Activated CD4-positive, alpha-beta memory T cell treated with anti-CD3 and anti-CD28 coated beads, Interleukin-2, amount 10 ng/mL, durations not matched to agents 7 days and 5 days (primary cell): Measurements from ENCODE around the gene TRPM5. TPM values are rescaled to one million over a fixed set of nuclear protein-coding genes. Genes with fewer than 3 reads are reported as not detected.
A peak's percentile ranks its signal among the peaks of the same experiment; 100 is the strongest.

Experiments used
- CTCF ChIA-PET: fragments of 350-600 bp; sonication (Branson Sonifier 250); formaldehyde crosslinking; loops from one replicate; lab custom pipeline; 2021; ENCODE audit warnings: antibody characterized with exemption, inconsistent platforms; lab: Charles Lee
- POLR2A ChIA-PET: fragments of 350-600 bp; sonication (Branson Sonifier 250); formaldehyde crosslinking; loops from one replicate; lab custom pipeline; 2021; ENCODE audit warnings: antibody characterized with exemption; lab: Charles Lee
- DNase-seq: peaks from one replicate; pipeline ENCODE4 v3.0.0-alpha.2; 2020
- H3K27ac Mint-ChIP-seq: one replicate; pipeline ENCODE4 v1.8.0; 2021; ENCODE audit warnings: mild to moderate bottlenecking, mixed read lengths
- H3K27me3 Mint-ChIP-seq: one replicate; pipeline ENCODE4 v1.8.0; 2021; ENCODE audit warnings: mixed read lengths
- H3K36me3 Mint-ChIP-seq: one replicate; pipeline ENCODE4 v1.8.0; 2021; ENCODE audit warnings: low read depth, mixed read lengths
- H3K4me1 Mint-ChIP-seq: one replicate; pipeline ENCODE4 v1.8.0; 2021; ENCODE audit warnings: mixed read lengths
- H3K4me3 Mint-ChIP-seq: one replicate; pipeline ENCODE4 v1.8.0; 2021; ENCODE audit warnings: mild to moderate bottlenecking, mixed read lengths
- H3K9me3 Mint-ChIP-seq: one replicate; pipeline ENCODE4 v1.8.0; 2021; ENCODE audit warnings: mixed read lengths
- total RNA-seq, 2 experiments: library from RNA; stranded (reverse); gene quantifications; one replicate each; pipeline ENCODE4 v1.2.3, GENCODE V29; 2021

The TRPM5 gene
- total RNA-seq, 2 experiments from 2014 or later: not detected

GRCh38 chr11:2435288-2436012, 8.9 kb downstream of the TRPM5 start:
- Mint-ChIP-seq H3K9me3 (no peaks in the 10 kb centered on the region), H3K4me1 (no peaks in the 10 kb centered on the region), H3K27me3 (no peaks in the 10 kb centered on the region), H3K36me3 (no peaks in the 10 kb centered on the region), H3K4me3 (no peak overlapping the region), H3K27ac (no peak overlapping the region)
- ChIA-PET POLR2A (no interaction called here), CTCF (no interaction called here)
- DNase-seq: no peak

GRCh38 chr11:2434506-2435255, 9.6 kb downstream of the TRPM5 start:
- Mint-ChIP-seq H3K4me3 (no peak overlapping the region), H3K9me3 (no peaks in the 10 kb centered on the region), H3K36me3 (no peaks in the 10 kb centered on the region), H3K27ac (no peak overlapping the region), H3K27me3 (no peaks in the 10 kb centered on the region), H3K4me1 (no peaks in the 10 kb centered on the region)
- ChIA-PET POLR2A (no interaction called here), CTCF (no interaction called here)
- no peak for DNase-seq

GRCh38 chr11:2434008-2434407, 10.3 kb downstream of the TRPM5 start:
- no peak overlapping the region for H3K27ac Mint-ChIP-seq
- no peak overlapping the region for H3K4me3 Mint-ChIP-seq
- ChIA-PET POLR2A (no interaction called here), CTCF (no interaction called here)
- no peaks in the 10 kb centered on the region for H3K36me3 Mint-ChIP-seq
- no peaks in the 10 kb centered on the region for H3K27me3 Mint-ChIP-seq
- no peak for DNase-seq
- no peaks in the 10 kb centered on the region for H3K9me3 Mint-ChIP-seq
- H3K4me1 Mint-ChIP-seq: no peaks in the 10 kb centered on the region

GRCh38 chr11:2433106-2433925, 11.0 kb downstream of the TRPM5 start:
- ChIA-PET CTCF (no interaction called here), POLR2A (no interaction called here)
- DNase-seq: no peak
- Mint-ChIP-seq H3K4me1 (no peaks in the 10 kb centered on the region), H3K4me3 (no peak overlapping the region), H3K27me3 (no peaks in the 10 kb centered on the region), H3K27ac (no peak overlapping the region), H3K36me3 (no peaks in the 10 kb centered on the region), H3K9me3 (no peaks in the 10 kb centered on the region)

- ChIA-PET POLR2A (no interaction called here), CTCF (no interaction called here)
- H3K9me3 Mint-ChIP-seq: no peaks in the 10 kb centered on the region
- no peaks in the 10 kb centered on the region for H3K27me3 Mint-ChIP-seq
- DNase-seq: no peak
- H3K27ac Mint-ChIP-seq: no peak overlapping the region
- no peaks in the 10 kb centered on the region for H3K4me1 Mint-ChIP-seq
- H3K36me3 Mint-ChIP-seq: no peaks in the 10 kb centered on the region
- no peak overlapping the region for H3K4me3 Mint-ChIP-seq
Measured at GRCh38 chr11:2432628-2433071, 11.7 kb downstream of the TRPM5 start.

GRCh38 chr11:2432171-2432621, 12.1 kb downstream of the TRPM5 start:
- H3K4me3 Mint-ChIP-seq: no peak overlapping the region
- ChIA-PET CTCF (no interaction called here), POLR2A (no interaction called here)
- H3K36me3 Mint-ChIP-seq: no peaks in the 10 kb centered on the region
- no peaks in the 10 kb centered on the region for H3K27me3 Mint-ChIP-seq
- no peak for DNase-seq
- no peaks in the 10 kb centered on the region for H3K9me3 Mint-ChIP-seq
- no peaks in the 10 kb centered on the region for H3K4me1 Mint-ChIP-seq
- H3K27ac Mint-ChIP-seq: no peak overlapping the region

GRCh38 chr11:2431395-2431794, 12.9 kb downstream of the TRPM5 start:
- ChIA-PET CTCF (interaction anchor here (1.2 kb wide), 1 partner anchor 100 kb away, joined by 6 read pairs; no protein-coding TSS in a partner anchor), POLR2A (interaction anchor here (1.0 kb wide), 1 partner anchor 11 kb away, joined by 3 read pairs; no protein-coding TSS in a partner anchor)
- H3K9me3 Mint-ChIP-seq: no peaks in the 10 kb centered on the region
- H3K36me3 Mint-ChIP-seq: no peaks in the 10 kb centered on the region
- H3K4me3 Mint-ChIP-seq: no peak overlapping the region
- no peaks in the 10 kb centered on the region for H3K4me1 Mint-ChIP-seq
- no peaks in the 10 kb centered on the region for H3K27me3 Mint-ChIP-seq
- no peak for DNase-seq
- no peak overlapping the region for H3K27ac Mint-ChIP-seq

- ChIA-PET POLR2A (interaction anchor here (1.1 kb wide), 1 partner anchor 103 kb away, joined by 3 read pairs; no protein-coding TSS in a partner anchor), CTCF (interaction anchor here (1.0 to 1.4 kb wide), 2 partner anchors 103 kb away, joined by 4 to 33 read pairs; no protein-coding TSS in a partner anchor)
- Mint-ChIP-seq H3K27me3 (no peaks in the 10 kb centered on the region), H3K4me3 (no peak overlapping the region), H3K4me1 (no peaks in the 10 kb centered on the region), H3K9me3 (no peaks in the 10 kb centered on the region), H3K27ac (no peak overlapping the region), H3K36me3 (no peaks in the 10 kb centered on the region)
- DNase-seq: peak; percentile 83
Measured at GRCh38 chr11:2428322-2428795, 16.0 kb downstream of the TRPM5 start.

- H3K4me1 Mint-ChIP-seq: no peaks in the 10 kb centered on the region
- H3K9me3 Mint-ChIP-seq: no peaks in the 10 kb centered on the region
- no peaks in the 10 kb centered on the region for H3K36me3 Mint-ChIP-seq
- no peaks in the 10 kb centered on the region for H3K27me3 Mint-ChIP-seq
- no peak overlapping the region for H3K4me3 Mint-ChIP-seq
- no peak overlapping the region for H3K27ac Mint-ChIP-seq
- ChIA-PET CTCF (interaction anchor here (0.7 to 1.4 kb wide), 4 partner anchors 40 to 460 kb away, joined by 3 to 33 read pairs (median 4); no protein-coding TSS in a partner anchor), POLR2A (interaction anchor here (0.7 to 1.1 kb wide), 3 partner anchors 104 to 465 kb away, joined by 3 read pairs; no protein-coding TSS in a partner anchor)
- DNase-seq: no peak
Measured at GRCh38 chr11:2427721-2428321, 16.5 kb downstream of the TRPM5 start.

GRCh38 chr11:2426826-2427521, 17.3 kb downstream of the TRPM5 start:
- Mint-ChIP-seq H3K36me3 (no peaks in the 10 kb centered on the region), H3K27ac (no peak overlapping the region), H3K27me3 (no peaks in the 10 kb centered on the region), H3K4me1 (no peaks in the 10 kb centered on the region), H3K4me3 (no peak overlapping the region), H3K9me3 (no peaks in the 10 kb centered on the region)
- DNase-seq: no peak
- ChIA-PET CTCF (interaction anchor here (0.8 to 1.4 kb wide), 5 partner anchors 10 to 461 kb away, joined by 3 to 33 read pairs (median 4); no protein-coding TSS in a partner anchor), POLR2A (interaction anchor here (0.7 to 1.1 kb wide), 3 partner anchors 105 to 466 kb away, joined by 3 read pairs; no protein-coding TSS in a partner anchor)

- no peak for DNase-seq
- no peak overlapping the region for H3K4me3 Mint-ChIP-seq
- ChIA-PET CTCF (interaction anchor here (0.7 to 1.4 kb wide), 3 partner anchors 9 to 106 kb away, joined by 3 to 6 read pairs (median 3); no protein-coding TSS in a partner anchor), POLR2A (interaction anchor here (1.3 kb wide), 1 partner anchor 105 kb away, joined by 3 read pairs; no protein-coding TSS in a partner anchor)
- H3K27ac Mint-ChIP-seq: no peak overlapping the region
- H3K4me1 Mint-ChIP-seq: no peaks in the 10 kb centered on the region
- no peaks in the 10 kb centered on the region for H3K27me3 Mint-ChIP-seq
- no peaks in the 10 kb centered on the region for H3K36me3 Mint-ChIP-seq
- H3K9me3 Mint-ChIP-seq: no peaks in the 10 kb centered on the region
Measured at GRCh38 chr11:2426221-2426620, 18.1 kb downstream of the TRPM5 start.
